Chondrocyte (in vitro differentiated cells): ENCODE results near the gene LLGL1. TPM values are rescaled to one million over a fixed set of nuclear protein-coding genes. Genes with fewer than 3 reads are reported as not detected.
A peak's percentile ranks its signal among the peaks of the same experiment; 100 is the strongest.

Experiments
- DNase-seq: peaks from one replicate; pipeline ENCODE4 v3.0.0; 2021; ENCODE audit warnings: mixed read lengths, low spot score
- H3K27ac Mint-ChIP-seq: one replicate; pipeline ENCODE4 v1.8.0; 2021; ENCODE audit warnings: mild to moderate bottlenecking, moderate library complexity, mixed read lengths; ENCODE audit not compliant: unreplicated experiment
- H3K27me3 Mint-ChIP-seq: 2 replicates; pipeline ENCODE4 v1.8.0; 2021; ENCODE audit warnings: low read depth, mixed read lengths
- H3K36me3 Mint-ChIP-seq: 2 replicates; pipeline ENCODE4 v1.8.0; 2021; ENCODE audit warnings: low read depth, mixed read lengths
- H3K4me1 Mint-ChIP-seq: 2 replicates; pipeline ENCODE4 v1.8.0; 2021; ENCODE audit warnings: low read depth, mild to moderate bottlenecking, mixed read lengths
- H3K4me3 Mint-ChIP-seq: one replicate; pipeline ENCODE4 v1.8.0; 2021; ENCODE audit warnings: mild to moderate bottlenecking, moderate library complexity, mixed read lengths; ENCODE audit not compliant: unreplicated experiment
- H3K9me3 Mint-ChIP-seq: 2 replicates; pipeline ENCODE4 v1.8.0; 2021; ENCODE audit warnings: low read depth, mixed read lengths
- total RNA-seq: library from RNA; stranded (reverse); gene quantifications from 3 replicates; pipeline ENCODE4 v1.2.1, GENCODE V29; 2021
- TF ChIP-seq, protein P1 (sequence below): fragments of 200-600 bp; sonication (generic); IDR thresholded peaks from 2 replicates; pipeline ENCODE4 v1.5.0; 2021; ENCODE audit warnings: antibody characterized with exemption, mild to moderate bottlenecking, moderate library complexity

The LLGL1 gene
- total RNA-seq, 1 donor from 2014 or later, result 38.7 TPM

DNA sequence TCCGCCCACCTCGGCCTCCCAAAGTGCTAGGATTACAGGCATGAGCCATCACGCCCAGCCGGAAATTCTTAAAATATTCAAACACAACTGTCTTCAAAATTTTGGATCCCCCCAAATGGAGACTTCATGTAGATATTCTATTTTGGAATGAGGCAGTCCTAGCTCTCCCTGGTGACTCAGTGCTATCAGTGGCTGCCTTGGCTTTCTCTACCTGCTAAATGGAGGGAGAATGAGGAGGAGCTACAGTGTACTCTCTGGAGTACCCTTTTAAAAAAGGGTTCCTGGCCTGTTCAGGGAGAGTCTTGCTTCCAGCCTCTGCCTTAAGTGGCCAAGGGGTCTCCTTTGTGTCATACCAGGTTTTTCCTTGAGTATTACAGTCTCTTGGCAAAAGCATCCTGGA, 31.0 kb upstream of the LLGL1 start:
- Mint-ChIP-seq H3K4me1 (peaks cover 39% of the 10 kb centered on the region), H3K36me3 (peaks cover 25% of the 10 kb centered on the region), H3K4me3 (no peak overlapping the region), H3K9me3 (no peaks in the 10 kb centered on the region), H3K27ac (no peak overlapping the region), H3K27me3 (no peaks in the 10 kb centered on the region)
- no peak for DNase-seq
- TF ChIP-seq, protein P1, sequence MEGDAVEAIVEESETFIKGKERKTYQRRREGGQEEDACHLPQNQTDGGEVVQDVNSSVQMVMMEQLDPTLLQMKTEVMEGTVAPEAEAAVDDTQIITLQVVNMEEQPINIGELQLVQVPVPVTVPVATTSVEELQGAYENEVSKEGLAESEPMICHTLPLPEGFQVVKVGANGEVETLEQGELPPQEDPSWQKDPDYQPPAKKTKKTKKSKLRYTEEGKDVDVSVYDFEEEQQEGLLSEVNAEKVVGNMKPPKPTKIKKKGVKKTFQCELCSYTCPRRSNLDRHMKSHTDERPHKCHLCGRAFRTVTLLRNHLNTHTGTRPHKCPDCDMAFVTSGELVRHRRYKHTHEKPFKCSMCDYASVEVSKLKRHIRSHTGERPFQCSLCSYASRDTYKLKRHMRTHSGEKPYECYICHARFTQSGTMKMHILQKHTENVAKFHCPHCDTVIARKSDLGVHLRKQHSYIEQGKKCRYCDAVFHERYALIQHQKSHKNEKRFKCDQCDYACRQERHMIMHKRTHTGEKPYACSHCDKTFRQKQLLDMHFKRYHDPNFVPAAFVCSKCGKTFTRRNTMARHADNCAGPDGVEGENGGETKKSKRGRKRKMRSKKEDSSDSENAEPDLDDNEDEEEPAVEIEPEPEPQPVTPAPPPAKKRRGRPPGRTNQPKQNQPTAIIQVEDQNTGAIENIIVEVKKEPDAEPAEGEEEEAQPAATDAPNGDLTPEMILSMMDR, result no peak

DNA sequence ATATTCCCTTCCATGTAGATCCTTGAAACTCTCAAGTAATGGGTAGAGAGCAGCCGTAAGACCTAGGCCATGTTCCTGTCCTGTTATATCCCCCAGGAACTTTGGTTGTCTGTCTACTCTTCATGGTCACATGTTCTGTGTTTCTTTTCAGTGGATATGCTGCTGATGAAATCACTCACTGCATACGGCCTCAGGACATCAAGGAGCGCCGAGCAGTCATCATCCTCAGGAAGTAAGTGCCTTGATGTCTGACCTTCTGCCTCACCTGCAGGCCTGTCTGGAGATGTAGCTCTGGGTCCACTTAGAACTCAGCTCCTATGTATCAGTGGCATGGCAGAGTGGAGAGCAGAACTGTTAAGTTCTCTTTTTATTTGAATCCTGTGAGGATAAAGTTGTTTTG, 30.6 kb upstream of the LLGL1 start:
- H3K4me3 Mint-ChIP-seq, result no peak overlapping the region
- peaks cover 25% of the 10 kb centered on the region for H3K36me3 Mint-ChIP-seq
- H3K27ac Mint-ChIP-seq, result no peak overlapping the region
- no peaks in the 10 kb centered on the region for H3K9me3 Mint-ChIP-seq
- TF ChIP-seq, protein P1, result no peak
- peaks cover 35% of the 10 kb centered on the region for H3K4me1 Mint-ChIP-seq
- DNase-seq, result no peak
- no peaks in the 10 kb centered on the region for H3K27me3 Mint-ChIP-seq

DNA sequence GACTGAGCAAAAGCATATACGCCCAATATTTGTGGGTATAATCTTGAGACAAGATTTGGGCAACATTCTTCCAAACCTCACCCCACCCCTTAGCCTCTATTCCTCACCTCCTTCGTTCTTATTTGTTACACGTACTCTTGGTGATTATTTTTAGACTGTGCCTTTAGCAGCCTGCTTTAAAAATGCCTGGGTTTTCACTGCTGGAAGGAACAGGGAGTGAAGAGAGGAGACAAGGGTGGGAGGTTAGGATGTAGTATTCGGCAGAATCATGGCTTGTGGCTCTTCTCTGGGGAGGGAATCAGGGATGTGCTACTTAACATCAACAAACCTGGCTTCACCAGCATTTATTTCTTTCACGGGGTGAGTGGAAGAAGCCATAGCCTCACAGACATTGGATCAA, 30.2 kb upstream of the LLGL1 start:
- DNase-seq, result no peak
- Mint-ChIP-seq H3K27ac (peak overlapping the region; percentile 5), H3K36me3 (peaks cover 25% of the 10 kb centered on the region), H3K9me3 (no peaks in the 10 kb centered on the region), H3K27me3 (no peaks in the 10 kb centered on the region), H3K4me1 (peaks cover 32% of the 10 kb centered on the region), H3K4me3 (no peak overlapping the region)
- TF ChIP-seq, protein P1, result no peak

DNA sequence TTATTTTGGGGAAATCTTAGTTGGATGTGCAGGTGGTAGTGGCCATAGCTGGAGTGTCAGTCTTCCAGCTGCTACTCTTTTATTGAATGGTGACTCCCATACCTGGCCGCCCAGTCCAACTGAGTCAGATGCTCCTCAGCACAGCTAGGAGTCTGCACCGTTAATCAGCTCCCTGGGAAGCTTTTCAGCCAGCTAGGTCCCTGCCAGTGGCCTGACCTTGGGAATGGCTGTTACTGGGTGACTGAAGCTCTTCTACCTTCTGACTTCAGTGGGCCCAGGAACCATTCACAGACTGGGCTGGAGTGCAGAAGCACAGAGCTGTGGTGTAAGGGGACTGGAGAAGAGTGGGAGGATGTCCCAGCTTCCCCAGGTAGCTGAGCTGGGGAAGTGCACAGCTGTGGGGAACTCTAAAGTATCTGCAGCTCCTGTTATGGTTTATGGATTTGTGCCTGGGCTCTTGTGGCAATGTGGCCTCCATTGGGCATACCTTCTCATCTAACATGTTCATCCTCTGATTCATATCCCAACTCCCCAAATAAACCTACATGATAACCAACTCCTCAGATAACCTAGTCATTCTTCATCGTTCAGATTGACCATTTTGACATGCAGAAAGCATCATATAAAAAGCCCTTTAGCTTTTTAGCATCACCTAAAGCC, 27.8 kb upstream of the LLGL1 start:
- H3K36me3 Mint-ChIP-seq, result peaks cover 26% of the 10 kb centered on the region
- peaks cover 13% of the 10 kb centered on the region for H3K4me1 Mint-ChIP-seq
- H3K4me3 Mint-ChIP-seq, result no peak overlapping the region
- no peak for DNase-seq
- H3K27me3 Mint-ChIP-seq, result no peaks in the 10 kb centered on the region
- H3K27ac Mint-ChIP-seq, result no peak overlapping the region
- TF ChIP-seq, protein P1, result no peak
- no peaks in the 10 kb centered on the region for H3K9me3 Mint-ChIP-seq

DNA sequence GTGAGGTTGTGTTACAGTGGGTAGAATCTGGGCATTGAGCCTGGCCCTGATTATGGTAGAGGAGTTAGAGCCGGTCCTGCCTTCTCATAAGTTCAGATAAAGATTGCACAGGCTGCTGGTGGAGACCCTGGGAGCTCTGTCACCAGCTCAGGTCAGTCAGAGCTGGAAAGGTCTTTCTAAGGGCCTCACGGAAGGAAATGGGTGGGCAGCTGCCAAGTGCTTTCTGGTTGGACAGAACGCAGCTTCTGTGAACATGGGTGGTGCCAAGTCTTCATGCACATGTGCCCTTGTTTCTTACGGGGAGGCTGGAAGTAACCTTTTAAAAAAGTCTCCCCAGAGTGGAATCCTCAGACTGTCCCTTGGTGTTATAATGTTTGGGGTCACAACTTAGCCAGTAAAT, 26.9 kb upstream of the LLGL1 start:
- Mint-ChIP-seq H3K4me1 (peaks cover 13% of the 10 kb centered on the region), H3K9me3 (no peaks in the 10 kb centered on the region), H3K27me3 (no peaks in the 10 kb centered on the region), H3K36me3 (peaks cover 26% of the 10 kb centered on the region), H3K27ac (no peak overlapping the region), H3K4me3 (no peak overlapping the region)
- TF ChIP-seq, protein P1, result no peak
- no peak for DNase-seq
